ENCODE measurements around the gene RASAL3. TPM values are rescaled to one million over a fixed set of nuclear protein-coding genes. Genes with fewer than 3 reads are reported as not detected.

The RASAL3 gene
- total and polyA plus RNA-seq, 2 of the 8 experiments (the other 6 are each of a cell fraction or from before 2014, with no cell fraction given): 0.19 to 0.63 TPM

DNA sequence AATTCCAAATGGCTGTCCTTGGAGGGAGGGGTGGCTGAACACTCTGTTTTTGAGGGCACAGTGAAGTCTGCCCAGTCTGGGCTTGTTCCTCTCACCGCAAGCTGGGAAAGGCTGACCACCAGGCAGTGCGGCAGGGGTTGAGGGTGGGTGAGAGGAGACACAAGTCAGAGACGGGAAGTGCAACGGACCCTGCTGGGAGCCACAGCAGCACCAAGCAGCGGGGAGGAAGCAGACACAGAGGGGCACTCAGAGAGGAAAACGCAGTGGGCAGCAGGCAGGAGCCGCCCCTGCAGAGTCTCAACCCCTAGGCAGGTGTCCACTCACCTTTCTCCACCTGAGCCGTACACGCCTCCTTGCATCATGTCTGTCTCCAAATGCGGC lies 61.2 kb downstream of the RASAL3 start (continued):
- TF ChIP-seq RBBP5 (IDR thresholded peaks at IDR 0.05; ENCODE audit: borderline replicate concordance, low read depth, low read length) (no peak), SP1 (IDR thresholded peaks at IDR 0.05; ENCODE audit: low read depth, low read length) (no peak)

Data from H1 (cell line).